Brain pericyte (primary cell): ENCODE results near the gene LRRC37A3.
"Not testable (repeated sequence)": the region's sequence is repeated elsewhere in the genome, so short reads cannot be mapped to it uniquely, and the experiment has no call there.

Source experiments
- DNase-seq: peaks from one replicate; pipeline ENCODE4 v3.0.0-alpha.2; 2012; ENCODE audit warnings: low read depth, low spot score

The LRRC37A3 gene

GRCh38 chr17:64926430-64926829 is 7.2 kb upstream of the LRRC37A3 start:
- not testable (repeated sequence) for DNase-seq

- DNase-seq = not testable (repeated sequence)
These were observed 6.0 kb upstream of the LRRC37A3 start for GRCh38 chr17:64925244-64925643.

- DNase-seq = not testable (repeated sequence)
These were observed 3.8 kb upstream of the LRRC37A3 start for GRCh38 chr17:64923051-64923568.

- DNase-seq = no peak
These were observed 1.3 kb upstream of the LRRC37A3 start for GRCh38 chr17:64920419-64921172.

- no peak for DNase-seq
These were observed 744 bp upstream of the LRRC37A3 start for GRCh38 chr17:64920026-64920418.

- DNase-seq = not testable (repeated sequence)
These were observed 413 bp downstream of the LRRC37A3 start for GRCh38 chr17:64918842-64919288.

- not testable (repeated sequence) for DNase-seq
These were observed 1.7 kb downstream of the LRRC37A3 start for GRCh38 chr17:64917540-64917939.

GRCh38 chr17:64915244-64915643 is 4.0 kb downstream of the LRRC37A3 start:
- not testable (repeated sequence) for DNase-seq

GRCh38 chr17:64910191-64910514 is 9.1 kb downstream of the LRRC37A3 start:
- DNase-seq = not testable (repeated sequence)

- not testable (repeated sequence) for DNase-seq
These were observed 9.6 kb downstream of the LRRC37A3 start for GRCh38 chr17:64909511-64910190.

GRCh38 chr17:64904069-64904468 is 15.2 kb downstream of the LRRC37A3 start:
- DNase-seq = not testable (repeated sequence)

- DNase-seq = not testable (repeated sequence)
These were observed 22.1 kb downstream of the LRRC37A3 start for GRCh38 chr17:64897136-64897535.

- DNase-seq = not testable (repeated sequence)
These were observed 45.1 kb downstream of the LRRC37A3 start for GRCh38 chr17:64874210-64874609.

- DNase-seq = not testable (repeated sequence)
These were observed 71.5 kb downstream of the LRRC37A3 start for GRCh38 chr17:64847504-64848466.

- not testable (repeated sequence) for DNase-seq
These were observed 72.4 kb downstream of the LRRC37A3 start for GRCh38 chr17:64846892-64847291.

- not testable (repeated sequence) for DNase-seq
These were observed 75.4 kb downstream of the LRRC37A3 start for GRCh38 chr17:64843918-64844317.

GRCh38 chr17:64842900-64843299 is 76.4 kb downstream of the LRRC37A3 start:
- DNase-seq = not testable (repeated sequence)

GRCh38 chr17:64840960-64841359 is 78.3 kb downstream of the LRRC37A3 start:
- not testable (repeated sequence) for DNase-seq

GRCh38 chr17:64838513-64838912 is 80.8 kb downstream of the LRRC37A3 start:
- not testable (repeated sequence) for DNase-seq

- DNase-seq = peak; percentile 22
These were observed 82.1 kb downstream of the LRRC37A3 start for GRCh38 chr17:64837018-64837761.

- DNase-seq = not testable (repeated sequence)
These were observed 82.7 kb downstream of the LRRC37A3 start for GRCh38 chr17:64836623-64837017.
